ENCODE measurements around the gene TOM1.

TOM1 gene

GRCh38 chr22:35274154-35274871, 25.4 kb upstream of the TOM1 start:
- TF ChIP-seq MAX (IDR thresholded peaks at IDR 0.05) (no peak), RAD21 (IDR thresholded peaks at IDR 0.05; ENCODE audit: low read depth) (no peak), TEAD4 (IDR thresholded peaks at IDR 0.05) (no peak), USF1 (IDR thresholded peaks at IDR 0.05) (no peak), CREB1 (IDR thresholded peaks at IDR 0.05; ENCODE audit: low read depth) (no peak), EGR1 (IDR thresholded peaks at IDR 0.05) (no peak), CEBPB (IDR thresholded peaks at IDR 0.05) (no peak), TAF1 (IDR thresholded peaks at IDR 0.05; ENCODE audit: low read depth) (no peak), ZBTB7A (IDR thresholded peaks at IDR 0.05; ENCODE audit: low read depth) (no peak), EP300 (IDR thresholded peaks at IDR 0.05; ENCODE audit: borderline replicate concordance) (no peak)

DNA sequence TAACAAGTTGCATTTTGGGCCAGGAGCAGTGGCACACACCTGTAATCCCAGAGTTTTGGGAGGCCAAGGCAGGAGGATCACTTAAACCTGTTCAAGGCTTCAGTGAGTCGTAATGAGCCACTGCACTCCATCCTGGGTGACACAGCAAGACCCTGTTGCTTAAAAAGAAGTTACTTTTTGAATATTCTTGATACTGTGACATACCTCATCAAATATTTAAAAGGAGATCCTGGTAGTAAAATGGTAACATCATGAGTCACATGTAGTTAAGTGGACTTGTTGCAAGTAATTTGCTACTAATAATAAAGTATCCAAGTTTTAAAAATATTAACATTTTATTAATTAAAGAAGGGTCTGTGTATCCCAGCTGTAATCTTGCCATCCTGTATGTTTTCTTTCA, 24.1 kb upstream of the TOM1 start:
- TF ChIP-seq CEBPB (IDR thresholded peaks at IDR 0.05) (no peak), TEAD4 (IDR thresholded peaks at IDR 0.05) (no peak)
- TF ChIP-seq, protein P1, sequence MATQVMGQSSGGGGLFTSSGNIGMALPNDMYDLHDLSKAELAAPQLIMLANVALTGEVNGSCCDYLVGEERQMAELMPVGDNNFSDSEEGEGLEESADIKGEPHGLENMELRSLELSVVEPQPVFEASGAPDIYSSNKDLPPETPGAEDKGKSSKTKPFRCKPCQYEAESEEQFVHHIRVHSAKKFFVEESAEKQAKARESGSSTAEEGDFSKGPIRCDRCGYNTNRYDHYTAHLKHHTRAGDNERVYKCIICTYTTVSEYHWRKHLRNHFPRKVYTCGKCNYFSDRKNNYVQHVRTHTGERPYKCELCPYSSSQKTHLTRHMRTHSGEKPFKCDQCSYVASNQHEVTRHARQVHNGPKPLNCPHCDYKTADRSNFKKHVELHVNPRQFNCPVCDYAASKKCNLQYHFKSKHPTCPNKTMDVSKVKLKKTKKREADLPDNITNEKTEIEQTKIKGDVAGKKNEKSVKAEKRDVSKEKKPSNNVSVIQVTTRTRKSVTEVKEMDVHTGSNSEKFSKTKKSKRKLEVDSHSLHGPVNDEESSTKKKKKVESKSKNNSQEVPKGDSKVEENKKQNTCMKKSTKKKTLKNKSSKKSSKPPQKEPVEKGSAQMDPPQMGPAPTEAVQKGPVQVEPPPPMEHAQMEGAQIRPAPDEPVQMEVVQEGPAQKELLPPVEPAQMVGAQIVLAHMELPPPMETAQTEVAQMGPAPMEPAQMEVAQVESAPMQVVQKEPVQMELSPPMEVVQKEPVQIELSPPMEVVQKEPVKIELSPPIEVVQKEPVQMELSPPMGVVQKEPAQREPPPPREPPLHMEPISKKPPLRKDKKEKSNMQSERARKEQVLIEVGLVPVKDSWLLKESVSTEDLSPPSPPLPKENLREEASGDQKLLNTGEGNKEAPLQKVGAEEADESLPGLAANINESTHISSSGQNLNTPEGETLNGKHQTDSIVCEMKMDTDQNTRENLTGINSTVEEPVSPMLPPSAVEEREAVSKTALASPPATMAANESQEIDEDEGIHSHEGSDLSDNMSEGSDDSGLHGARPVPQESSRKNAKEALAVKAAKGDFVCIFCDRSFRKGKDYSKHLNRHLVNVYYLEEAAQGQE (IDR thresholded peaks at IDR 0.05; ENCODE audit: low read depth) = no peak

DNA sequence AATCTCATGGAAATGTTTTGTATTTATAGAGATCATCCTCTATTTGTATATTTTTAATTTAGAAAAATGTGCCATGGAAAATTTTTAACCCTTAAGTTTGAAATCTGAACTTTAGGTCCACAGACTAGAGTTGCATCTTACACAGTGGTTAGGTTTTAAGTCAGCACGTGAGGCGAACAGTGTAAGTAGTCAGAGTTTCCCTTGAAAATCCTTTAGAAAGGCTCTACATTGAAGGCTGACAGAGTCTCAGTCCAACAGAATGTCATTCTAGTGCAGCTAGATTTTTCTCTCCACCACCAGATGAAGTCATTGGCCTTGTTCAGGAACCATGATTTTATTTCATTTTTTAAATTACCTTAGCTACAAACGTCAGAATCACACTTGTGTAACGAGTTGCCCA, 23.7 kb upstream of the TOM1 start:
- no peak for TF ChIP-seq RAD21 (IDR thresholded peaks at IDR 0.05; ENCODE audit: low read depth)
- no peak for TF ChIP-seq EP300 (IDR thresholded peaks at IDR 0.05; ENCODE audit: borderline replicate concordance)
- no peak for TF ChIP-seq TCF12 (IDR thresholded peaks at IDR 0.05; ENCODE audit: low read depth)
- TF ChIP-seq EGR1 (IDR thresholded peaks at IDR 0.05) = no peak
- no peak for TF ChIP-seq MAX (IDR thresholded peaks at IDR 0.05)
- TF ChIP-seq ZBTB7A (IDR thresholded peaks at IDR 0.05; ENCODE audit: low read depth) = no peak
- TF ChIP-seq TAF1 (IDR thresholded peaks at IDR 0.05; ENCODE audit: low read depth) = no peak
- TF ChIP-seq USF1 (IDR thresholded peaks at IDR 0.05) = no peak
- no peak for TF ChIP-seq TEAD4 (IDR thresholded peaks at IDR 0.05)
- TF ChIP-seq FOXM1 (IDR thresholded peaks at IDR 0.05; ENCODE audit: borderline replicate concordance, low read depth) = no peak
- TF ChIP-seq CREB1 (IDR thresholded peaks at IDR 0.05; ENCODE audit: low read depth) = no peak
- TF ChIP-seq NFIC (IDR thresholded peaks at IDR 0.05) = no peak
- no peak for TF ChIP-seq CEBPB (IDR thresholded peaks at IDR 0.05)
- TF ChIP-seq YY1 (IDR thresholded peaks at IDR 0.05; ENCODE audit: low read depth) = no peak
- TF ChIP-seq, protein P1 (IDR thresholded peaks at IDR 0.05; ENCODE audit: low read depth) = no peak

DNA sequence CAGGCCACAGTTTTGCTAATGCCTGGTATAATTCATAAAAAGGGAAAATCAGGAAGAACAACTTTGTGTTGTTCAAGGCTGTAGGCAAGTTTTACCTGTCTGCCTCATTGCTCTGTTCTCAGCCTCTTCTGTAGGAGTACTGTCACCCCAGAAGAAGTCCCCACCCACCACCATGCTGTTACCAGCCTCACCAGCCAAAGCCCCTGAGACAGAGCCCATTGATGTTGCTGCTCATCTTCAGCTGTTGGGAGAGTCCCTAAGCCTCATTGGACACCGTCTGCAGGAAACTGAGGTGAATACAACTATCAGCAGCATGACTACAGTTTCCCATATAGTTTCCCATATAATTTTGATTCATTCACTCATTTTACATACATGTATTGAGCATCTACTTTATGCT, 11.6 kb upstream of the TOM1 start:
- no peak for TF ChIP-seq MAX (IDR thresholded peaks at IDR 0.05)
- no peak for TF ChIP-seq EP300 (IDR thresholded peaks at IDR 0.05; ENCODE audit: borderline replicate concordance)
- TF ChIP-seq TAF1 (IDR thresholded peaks at IDR 0.05; ENCODE audit: low read depth) = no peak
- no peak for TF ChIP-seq USF1 (IDR thresholded peaks at IDR 0.05)
- TF ChIP-seq TCF12 (IDR thresholded peaks at IDR 0.05; ENCODE audit: low read depth) = no peak
- TF ChIP-seq TEAD4 (IDR thresholded peaks at IDR 0.05) = no peak
- TF ChIP-seq CEBPB (IDR thresholded peaks at IDR 0.05) = no peak
- no peak for TF ChIP-seq YY1 (IDR thresholded peaks at IDR 0.05; ENCODE audit: low read depth)
- no peak for TF ChIP-seq RAD21 (IDR thresholded peaks at IDR 0.05; ENCODE audit: low read depth)
- TF ChIP-seq, protein P1 (IDR thresholded peaks at IDR 0.05; ENCODE audit: low read depth) = no peak
- no peak for TF ChIP-seq CREB1 (IDR thresholded peaks at IDR 0.05; ENCODE audit: low read depth)
- no peak for TF ChIP-seq NFIC (IDR thresholded peaks at IDR 0.05)
- no peak for TF ChIP-seq EGR1 (IDR thresholded peaks at IDR 0.05)
- no peak for TF ChIP-seq ZBTB7A (IDR thresholded peaks at IDR 0.05; ENCODE audit: low read depth)
